Right ventricle myocardium superior (tissue), 1 donor: ENCODE data around the gene PCBP4. TPM values are rescaled to one million over a fixed set of nuclear protein-coding genes. Genes with fewer than 3 reads are reported as not detected.

Source experiments
- ATAC-seq: fragments of 200-7000 bp; cut with Tn5 transposase; one replicate; pipeline ENCODE4 v1.9.1; 2020; ENCODE audit warnings: mild to moderate bottlenecking; ENCODE audit not compliant: poor library complexity
- DNase-seq: peaks from one replicate; pipeline ENCODE4 v3.0.0-alpha.2; 2020
- intact Hi-C: fragments of 100-400 bp; cut with DNase I; formaldehyde crosslinking; loops from one replicate; pipeline ENCODE4 v1.11.2; 2022
- total RNA-seq: library from RNA; stranded (reverse); fragmentation: NEBNext Ultra II Directional; extraction: Animal tissue kit (Norgen Biotek cat#: 25700); gene quantifications from one replicate; pipeline ENCODE4 v1.2.1, GENCODE V29; 2021
- donor health status: DM: no; HTN: yes; CAD: no; lungs with severe emphysema.

PCBP4 gene
- total RNA-seq, 1 donor from 2014 or later, result 64.1 TPM

DNA sequence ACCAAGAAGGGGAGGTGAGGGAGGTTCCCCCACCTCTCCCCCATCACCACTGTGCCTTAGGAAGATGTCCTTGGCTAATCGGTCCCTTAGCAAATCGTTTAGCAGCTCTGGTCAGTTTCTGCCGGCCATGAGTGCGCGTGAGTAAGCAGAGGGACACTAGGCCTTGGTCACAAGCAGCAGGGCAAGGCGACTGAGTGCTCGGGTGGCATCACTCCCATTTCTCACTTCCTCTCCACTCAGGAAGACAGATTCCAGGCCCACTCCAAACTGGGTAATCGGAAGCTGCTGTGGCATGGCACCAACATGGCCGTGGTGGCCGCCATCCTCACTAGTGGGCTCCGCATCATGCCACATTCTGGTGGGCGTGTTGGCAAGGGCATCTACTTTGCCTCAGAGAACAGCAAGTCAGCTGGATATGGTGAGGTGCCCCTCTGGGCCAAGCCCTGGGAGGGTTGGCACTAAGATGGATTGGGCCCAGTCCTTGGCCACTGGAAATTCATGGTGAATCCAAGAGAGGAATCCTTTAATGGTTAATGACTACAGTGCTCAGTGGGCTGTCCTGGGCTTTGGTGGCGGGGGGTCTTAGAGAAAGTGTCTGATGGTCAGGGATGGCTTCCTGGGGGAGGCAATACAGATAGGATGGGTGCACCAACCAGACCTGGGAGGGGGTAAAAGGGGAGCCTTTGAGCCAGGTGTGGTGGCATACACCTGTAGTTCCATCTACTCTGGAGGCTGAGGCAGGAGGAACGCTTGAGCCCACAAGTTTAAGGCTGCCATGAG lies 21.1 kb downstream of the PCBP4 start:
- ATAC-seq (no peak), DNase-seq (no peak)
- intact Hi-C loops, result no loop called here

DNA sequence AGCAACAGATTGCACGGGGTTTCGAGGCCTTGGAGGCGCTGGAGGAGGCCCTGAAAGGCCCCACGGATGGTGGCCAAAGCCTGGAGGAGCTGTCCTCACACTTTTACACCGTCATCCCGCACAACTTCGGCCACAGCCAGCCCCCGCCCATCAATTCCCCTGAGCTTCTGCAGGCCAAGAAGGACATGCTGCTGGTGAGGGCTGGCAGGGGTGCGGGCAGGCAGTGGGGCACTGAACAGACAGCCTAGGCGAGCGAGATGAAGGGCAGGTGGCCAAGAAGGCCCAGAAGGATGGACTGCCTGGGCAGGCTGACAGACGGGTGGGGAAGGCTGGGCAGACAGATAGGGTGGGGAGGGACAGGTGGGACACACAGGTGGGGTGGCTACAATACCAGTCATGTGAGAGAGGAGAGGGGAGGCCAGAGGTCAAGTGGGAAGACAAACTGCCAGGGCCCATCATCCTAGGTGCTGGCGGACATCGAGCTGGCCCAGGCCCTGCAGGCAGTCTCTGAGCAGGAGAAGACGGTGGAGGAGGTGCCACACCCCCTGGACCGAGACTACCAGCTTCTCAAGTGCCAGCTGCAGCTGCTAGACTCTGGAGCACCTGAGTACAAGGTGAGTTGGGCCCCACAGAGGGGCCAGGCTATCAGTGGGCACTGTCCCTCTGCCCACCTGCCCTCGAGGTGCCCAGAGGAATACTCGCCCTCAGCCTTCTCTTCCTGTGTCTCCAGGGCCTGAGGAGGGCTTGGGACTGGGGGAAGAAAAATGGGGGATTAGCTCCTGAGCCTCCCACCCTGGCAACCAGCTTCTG lies 22.0 kb downstream of the PCBP4 start:
- DNase-seq (peak; percentile 32), ATAC-seq (no peak)
- intact Hi-C loops, result no loop called here

DNA sequence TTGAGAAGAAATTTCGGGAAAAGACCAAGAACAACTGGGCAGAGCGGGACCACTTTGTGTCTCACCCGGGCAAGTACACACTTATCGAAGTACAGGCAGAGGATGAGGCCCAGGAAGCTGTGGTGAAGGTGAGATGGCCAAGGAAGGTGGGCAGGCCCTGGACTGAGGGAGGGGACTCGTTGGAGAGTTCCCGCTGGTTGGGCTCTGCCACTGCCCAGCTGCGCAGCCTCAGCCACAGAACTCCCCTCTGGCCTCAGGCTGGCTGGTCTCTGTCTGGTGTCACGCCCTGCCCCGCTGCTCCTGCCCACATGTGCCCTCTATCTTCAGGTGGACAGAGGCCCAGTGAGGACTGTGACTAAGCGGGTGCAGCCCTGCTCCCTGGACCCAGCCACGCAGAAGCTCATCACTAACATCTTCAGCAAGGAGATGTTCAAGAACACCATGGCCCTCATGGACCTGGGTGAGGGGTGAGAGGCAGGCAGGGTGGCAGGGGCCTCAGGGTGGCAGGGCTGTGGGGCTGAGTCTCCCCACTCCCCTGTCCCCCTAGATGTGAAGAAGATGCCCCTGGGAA lies 22.7 kb downstream of the PCBP4 start:
- ATAC-seq (no peak), DNase-seq (peak; percentile 38)
- intact Hi-C loops, result no loop called here

DNA sequence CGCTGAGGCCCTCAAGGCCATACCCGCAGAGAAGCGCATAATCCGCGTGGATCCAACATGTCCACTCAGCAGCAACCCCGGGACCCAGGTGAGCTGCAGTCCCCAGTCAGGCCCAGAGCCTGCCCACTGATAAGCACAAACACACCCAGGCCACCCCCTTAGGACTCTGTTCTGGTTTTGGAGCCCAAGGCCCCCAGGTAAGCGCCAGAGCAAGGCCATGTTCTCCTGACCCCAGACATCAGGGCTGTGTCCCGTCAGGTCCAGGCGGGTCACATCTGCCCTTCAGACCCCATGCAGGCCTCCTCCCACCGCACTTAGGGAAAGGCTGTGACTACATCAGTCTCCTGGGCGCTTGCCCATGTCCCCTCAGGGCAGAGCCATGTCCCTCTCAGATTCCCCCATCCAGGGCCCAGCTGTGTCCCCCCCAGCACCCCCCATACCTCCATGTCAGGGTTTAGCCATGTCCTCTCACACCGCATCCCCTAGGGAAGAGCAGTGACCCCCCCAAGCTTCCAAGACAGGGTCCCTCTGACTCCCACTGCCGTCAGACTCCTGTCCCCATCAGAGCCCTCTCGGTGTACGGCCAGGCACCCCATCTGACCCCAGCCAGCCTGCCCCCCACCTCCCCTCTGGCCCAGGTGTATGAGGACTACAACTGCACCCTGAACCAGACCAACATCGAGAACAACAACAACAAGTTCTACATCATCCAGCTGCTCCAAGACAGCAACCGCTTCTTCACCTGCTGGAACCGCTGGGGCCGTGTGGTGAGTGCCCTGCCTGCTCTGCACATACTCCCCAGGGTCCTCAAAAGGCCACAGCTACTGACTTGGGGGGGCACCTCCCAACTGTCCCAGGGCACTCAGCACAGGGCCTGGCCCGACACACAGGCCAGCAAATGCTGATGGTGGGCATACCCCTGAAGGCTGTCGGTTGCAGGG lies 23.5 kb downstream of the PCBP4 start:
- ATAC-seq, result no peak
- DNase-seq, result peak; percentile 43
- intact Hi-C loops, result no loop called here

DNA sequence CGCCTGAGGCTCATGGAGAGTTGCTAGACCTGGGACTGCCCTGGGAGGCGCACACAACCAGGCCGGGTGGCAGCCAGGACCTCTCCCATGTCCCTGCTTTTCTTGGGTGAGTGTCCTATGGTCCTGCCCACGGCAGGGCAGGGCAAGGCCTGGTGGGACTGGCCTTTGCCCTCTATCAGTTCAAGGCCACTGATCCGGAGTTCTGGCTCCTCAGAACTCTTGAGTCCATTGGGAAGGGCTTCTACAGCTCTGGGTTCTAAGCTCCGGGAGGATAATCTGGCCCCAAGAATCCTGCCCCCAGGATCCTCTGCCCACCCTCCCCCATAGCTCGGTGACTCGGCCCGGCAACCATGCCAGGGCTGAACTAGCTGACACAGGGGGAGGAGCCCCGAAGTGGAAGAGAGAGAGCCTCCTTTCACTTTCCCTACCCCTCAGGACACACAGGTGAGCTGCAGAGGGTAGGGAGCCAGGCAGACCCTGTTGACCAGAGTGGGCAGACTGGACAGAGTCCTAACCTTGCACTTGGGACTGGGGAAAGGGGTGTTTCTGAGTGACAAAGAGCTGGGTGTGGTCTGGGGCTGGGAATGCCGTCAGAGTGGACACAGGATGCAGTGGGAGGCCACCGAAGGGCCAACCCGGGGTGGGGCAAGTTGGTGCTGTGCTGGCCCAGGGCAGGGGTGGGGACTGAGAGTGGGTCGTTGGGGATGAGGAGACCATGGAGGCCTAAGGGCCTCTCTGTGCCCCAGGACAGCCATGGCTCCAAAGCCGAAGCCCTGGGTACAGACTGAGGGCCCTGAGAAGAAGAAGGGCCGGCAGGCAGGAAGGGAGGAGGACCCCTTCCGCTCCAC lies 24.4 kb downstream of the PCBP4 start:
- intact Hi-C loops, result no loop called here
- peak; percentile 74 for DNase-seq
- peak; percentile 36 for ATAC-seq

DNA sequence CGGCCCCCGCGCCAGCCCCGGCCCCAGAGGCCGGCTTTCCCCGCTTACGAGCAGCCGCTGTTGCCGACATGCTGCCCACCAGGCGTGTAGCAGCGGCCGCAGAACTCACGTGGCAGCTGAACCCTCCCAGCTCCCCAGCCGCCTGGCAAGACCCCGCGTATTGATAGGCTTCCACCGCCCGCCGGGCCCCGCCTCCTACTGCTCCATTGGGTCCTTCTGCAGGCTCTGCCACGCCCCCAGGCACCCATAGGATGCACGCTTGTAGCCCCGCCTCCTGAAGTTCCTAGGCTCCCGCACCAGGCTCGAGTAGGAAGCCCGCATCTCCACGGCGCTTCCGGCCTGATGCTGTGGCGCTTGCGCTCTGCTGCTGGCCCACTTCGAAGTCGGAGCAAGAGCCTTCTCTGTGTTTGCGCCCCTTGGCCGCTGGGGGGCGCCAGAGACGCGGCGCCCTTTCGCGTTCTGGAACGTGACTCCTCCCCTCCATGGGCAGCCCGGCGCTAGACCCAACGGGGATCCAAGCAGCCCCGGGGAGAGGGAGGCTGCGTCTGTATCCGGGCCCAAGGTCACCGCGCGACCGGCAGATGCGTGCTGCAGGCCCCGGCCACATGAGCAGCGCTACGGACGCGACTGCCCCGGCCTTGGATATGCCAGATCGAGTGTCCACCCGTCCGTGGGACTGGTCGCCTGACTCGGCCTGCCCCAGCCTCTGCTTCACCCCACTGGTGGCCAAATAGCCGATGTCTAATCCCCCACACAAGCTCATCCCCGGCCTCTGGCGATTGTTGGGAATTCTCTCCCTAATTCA lies 25.3 kb downstream of the PCBP4 start, which contains the start of the genes PARP3 and RRP9:
Gene PARP3 (plus strand): TSS at position 566 of the 805 bp plus-strand sequence. CDS start 993 bp downstream, outside the sequence.
Gene RRP9 (minus strand): TSS at position 107 of the 805 bp plus-strand sequence. CDS start 37 bp downstream, at position 70.
- ATAC-seq, result peak; percentile 95
- intact Hi-C loops, result no loop called here
- peak; percentile 100 for DNase-seq

DNA sequence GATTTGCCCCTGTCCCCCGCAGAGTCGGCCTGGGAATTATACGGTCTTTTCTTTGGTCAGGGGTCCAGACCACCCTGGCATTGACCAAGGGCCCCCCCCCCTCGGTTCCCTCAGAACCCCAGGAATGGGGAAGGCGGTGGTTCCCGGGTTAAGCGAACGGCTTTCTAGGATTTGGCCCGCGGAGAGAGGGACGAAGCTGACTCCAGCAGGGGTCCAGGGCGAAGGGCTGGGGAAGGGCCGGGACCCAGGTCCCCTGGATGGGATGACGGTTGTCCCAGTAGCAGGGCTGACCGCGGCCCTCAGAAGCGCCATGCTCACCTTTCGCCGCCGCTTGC lies 25.8 kb downstream of the PCBP4 start:
- DNase-seq (no peak), ATAC-seq (no peak)
- intact Hi-C loops, result no loop called here

DNA sequence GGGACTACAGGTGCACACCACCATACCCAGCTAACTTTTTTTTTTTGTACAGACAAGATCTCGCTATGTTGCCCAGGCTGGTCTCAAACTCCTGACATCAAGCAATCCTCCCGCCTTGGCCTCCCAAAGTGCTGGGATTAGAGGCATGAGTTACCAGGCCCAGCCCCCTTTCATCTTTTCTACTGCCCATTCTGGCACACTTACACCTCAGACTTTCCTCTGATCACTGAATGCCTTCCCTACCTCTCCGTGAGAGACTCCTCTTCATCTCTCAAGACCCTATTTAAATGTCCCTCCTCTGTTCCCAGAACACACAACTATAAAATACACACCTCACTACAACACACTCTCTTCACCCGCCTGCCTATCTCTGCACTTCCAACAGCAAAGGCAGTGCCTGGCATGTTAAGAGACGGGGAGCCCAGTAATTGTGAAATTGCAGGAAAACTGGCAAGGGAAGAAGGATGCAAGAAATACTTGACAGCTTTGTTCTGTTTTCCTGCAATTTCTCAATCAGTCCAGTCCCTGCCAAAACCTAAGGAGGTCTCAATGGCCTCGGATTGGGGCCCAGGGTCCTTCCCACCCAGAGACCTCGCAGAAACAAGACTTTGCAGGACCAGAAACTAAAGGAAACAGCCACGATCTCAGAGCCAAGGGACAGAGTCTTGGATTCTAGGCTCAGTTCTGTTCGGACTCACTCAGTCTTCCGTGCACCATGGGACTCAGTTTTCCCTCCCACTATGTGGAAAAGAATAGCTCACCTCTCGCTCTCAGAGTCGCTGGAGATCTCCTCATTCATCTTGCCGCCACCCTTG lies 26.4 kb downstream of the PCBP4 start:
- DNase-seq (no peak), ATAC-seq (no peak)
- intact Hi-C loops, result no loop called here

DNA sequence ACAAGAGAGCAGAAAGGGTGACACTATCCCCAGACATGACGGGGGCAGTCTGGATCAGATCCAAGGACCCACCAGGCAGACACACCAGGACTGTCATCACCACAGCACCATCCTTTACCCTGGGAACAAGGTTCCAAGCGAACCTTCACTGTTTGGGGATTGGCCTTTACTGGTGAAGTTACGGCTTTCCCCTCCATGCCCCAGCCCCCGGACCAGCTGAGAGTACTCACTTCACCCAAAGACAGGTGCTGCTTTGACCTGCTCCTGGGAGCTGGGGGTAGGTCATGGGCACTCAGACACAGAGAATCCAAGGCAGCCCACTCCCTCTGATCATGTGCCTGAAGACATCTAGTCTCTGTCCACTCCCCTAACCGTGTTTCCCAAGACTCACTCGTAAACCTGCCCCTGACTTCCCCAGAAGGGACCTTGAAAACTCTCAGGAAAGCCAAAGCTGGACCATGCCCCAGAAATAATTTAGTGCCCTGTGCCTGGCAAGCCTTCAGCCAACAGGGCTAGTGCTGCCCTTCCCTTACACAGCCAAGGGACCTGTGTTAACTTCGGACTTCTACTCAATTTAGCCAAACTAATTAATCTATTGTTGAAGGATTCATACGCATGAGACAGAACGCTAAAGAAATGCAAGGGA lies 28.4 kb downstream of the PCBP4 start:
- no peak for DNase-seq
- intact Hi-C loops, result no loop called here
- ATAC-seq, result no peak

DNA sequence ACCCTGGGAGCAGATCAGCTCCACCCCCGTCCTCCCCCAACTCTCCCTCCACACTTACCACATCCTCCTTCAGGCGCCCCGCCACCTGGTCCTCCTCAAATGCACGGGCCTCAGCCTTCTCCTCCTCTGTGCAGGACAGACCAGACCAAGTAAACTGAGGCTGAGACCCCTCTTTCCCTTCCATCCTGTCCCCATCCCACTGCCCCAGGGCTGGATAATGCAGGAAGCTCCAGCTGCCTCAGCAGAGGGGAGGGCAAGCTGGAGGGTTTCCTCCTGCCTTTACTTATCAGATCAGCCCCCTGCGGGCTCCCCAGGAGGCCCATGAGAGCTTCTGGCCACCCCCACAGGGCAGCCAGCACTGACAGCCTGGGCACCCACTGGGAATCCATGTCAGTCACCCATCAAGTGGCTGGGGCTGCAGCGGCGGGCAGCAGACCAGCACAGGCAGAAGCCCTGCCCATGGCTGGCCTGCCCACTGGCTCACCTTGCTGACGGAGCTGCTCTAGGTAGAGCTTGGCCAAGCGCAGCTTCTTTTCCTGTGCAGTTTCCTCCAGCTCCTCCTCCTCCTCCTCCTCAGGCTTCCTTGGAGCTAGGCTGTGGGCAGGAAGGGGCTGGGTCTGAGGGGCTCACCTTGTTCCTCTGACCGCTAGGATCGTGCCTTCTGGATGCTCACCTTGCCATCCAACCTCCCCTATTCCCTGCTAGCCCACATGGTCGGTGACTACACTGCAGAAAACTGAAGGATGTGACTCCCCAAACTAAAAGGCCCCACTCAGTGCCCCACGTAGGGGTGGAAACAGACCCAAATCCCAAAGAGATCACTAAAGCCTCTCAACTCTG lies 29.4 kb downstream of the PCBP4 start:
- ATAC-seq (no peak), DNase-seq (no peak)
- intact Hi-C loops, result no loop called here

DNA sequence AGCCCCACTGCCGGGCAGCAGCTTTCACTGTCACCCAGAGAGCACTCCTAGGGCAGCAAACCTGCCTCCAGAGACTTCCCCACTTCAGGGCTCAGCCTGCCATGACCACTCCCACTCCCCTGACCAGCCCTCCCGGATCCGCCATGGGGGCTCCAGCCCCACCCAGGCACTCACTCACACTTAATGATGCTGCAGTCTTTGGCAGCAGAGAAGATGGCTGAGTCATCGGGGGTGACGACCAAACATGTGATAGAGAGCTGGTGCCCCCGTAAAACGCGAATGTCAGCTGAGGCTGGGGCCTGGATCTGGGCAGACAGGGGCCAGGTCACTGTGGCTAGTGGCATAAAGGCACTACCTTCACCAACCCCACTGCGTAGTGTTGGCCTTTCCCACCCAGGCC lies 30.2 kb downstream of the PCBP4 start:
- DNase-seq (no peak), ATAC-seq (no peak)
- intact Hi-C loops, result no loop called here

DNA sequence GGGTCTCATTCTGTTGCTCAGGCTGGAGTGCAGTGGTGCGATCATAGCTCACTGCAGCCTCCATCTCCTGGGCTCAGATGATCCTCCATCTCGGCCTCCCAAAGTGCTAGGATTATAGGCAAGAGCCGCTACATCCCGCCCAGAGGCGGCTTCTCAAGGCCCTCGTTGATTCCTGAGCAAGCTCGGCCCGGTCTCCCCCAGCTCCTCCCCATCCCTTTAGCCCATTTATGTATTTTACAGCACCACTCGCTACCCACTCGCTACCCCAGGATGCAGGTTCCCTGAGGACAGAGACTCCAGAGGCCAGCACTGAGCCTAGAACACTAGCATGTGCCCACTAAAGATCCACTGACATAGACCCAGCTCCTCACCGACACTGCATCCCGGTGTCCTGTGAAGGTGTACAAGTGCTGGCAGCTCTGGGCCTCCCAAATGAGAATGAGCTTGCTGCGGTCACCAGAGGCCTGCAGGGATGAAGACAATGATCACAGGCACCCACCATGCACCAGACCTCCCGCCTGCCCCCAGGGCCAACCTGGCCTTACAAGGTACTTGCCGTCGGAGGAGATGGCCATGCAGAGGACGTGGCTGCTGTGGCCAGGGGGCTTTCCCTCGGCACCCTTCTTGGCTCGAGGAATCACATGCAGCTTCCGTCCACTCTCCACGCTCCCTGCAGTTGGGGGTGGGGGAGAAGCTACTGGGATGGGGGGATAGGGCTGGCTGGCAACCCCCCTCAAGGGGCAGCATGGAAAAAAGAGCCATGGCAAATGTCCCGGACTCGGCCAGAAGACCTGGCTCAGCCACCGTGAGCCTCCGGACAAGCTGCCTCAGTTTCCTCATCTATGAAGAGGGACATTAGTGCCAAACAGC lies 31.1 kb downstream of the PCBP4 start:
- DNase-seq, result peak; percentile 30
- ATAC-seq, result no peak
- intact Hi-C loops, result no loop called here

DNA sequence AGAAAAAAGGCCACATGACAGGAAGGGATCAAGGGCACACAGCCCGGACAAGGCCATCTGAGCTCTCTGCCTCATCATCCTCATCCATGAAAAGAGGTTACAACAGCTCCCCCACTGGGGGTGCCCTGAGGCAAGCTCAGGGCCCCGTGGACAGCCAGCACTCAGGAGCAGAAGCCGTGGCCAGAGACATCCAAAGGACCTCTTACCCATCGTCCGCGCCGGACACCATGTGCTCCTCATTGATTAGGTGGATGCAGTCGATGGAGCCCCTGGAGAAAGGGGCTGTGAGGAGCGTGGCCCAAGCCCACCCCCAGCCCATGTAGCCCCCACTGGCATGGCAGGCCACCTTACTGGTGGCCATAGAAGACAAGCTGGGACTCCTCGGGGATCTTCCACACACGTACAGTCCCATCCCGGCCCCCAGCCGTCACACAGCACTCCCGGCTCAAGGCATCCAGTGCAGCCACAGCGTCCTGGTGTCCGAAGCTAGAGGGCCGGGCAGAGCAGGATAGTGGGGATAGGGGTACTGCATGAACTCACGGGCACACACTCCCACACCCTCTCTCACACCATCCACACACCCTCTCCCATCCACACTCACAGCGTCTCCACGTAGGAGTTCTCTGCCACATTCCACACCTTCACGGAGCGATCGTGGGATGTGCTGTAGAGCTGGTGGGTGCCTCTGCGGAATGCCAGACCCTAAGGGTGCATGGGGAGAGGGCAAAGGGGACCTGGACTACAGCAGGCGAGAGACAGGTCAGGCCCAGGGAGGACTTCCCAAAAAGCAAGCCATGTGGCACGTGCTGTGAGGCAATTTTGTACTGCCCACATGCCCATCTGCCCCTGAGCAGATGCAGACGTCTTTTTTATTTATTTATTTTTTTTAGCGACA lies 32.0 kb downstream of the PCBP4 start:
- DNase-seq, result peak; percentile 31
- intact Hi-C loops, result no loop called here
- ATAC-seq, result no peak
